CD4-positive, alpha-beta T cell treated with Interferon gamma for 1 hour (primary cell): ENCODE data around the gene TNFAIP2.

Experiments used
- DNase-seq: peaks from one replicate; pipeline ENCODE4 v3.0.0-alpha.2; 2020

Gene TNFAIP2

DNA sequence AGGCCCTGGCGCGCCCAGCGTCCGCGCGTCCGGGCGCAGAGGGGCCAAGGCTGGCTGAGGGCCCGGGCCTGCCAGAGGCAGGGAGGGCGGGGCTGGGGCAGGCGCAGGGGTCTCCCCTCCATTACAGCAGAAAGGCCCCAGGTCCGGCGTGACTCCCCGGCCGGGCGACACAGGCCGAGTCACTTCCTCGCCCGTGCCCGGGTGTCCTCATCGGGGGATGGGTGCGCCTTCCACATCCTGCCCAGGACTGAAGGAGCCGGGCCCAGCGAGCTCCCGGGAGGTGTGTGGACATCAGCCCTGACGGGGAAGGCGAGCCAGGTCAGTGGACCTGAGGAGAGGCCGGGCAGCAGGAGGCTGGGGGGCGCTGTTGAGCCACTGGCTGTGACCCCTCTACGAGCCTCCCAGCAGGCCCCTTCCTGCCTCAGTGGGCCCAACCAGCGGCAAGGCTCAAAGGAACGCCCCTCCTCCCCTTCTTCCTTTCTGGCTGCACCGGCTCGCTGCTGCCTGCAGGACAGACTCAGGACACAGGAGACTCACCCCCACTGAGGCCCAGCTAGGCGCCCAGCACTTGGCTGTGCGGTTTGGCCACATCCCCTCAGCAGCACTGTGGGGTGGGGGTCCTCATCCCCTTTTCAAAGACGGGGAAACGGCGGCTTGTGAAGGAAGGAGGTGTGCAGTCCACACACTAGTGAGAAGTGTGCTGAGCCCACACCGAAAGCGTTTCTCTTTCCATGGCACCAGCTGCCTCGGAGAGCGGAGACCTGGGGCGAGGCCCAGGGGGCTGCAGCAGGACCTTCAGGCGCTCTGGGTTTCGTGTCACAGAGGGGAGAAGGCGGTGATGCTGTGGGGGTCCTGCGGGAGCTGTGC lies 606 bp downstream of the TNFAIP2 start:
- DNase-seq = no peak

- no peak for DNase-seq
These were observed 1.3 kb downstream of the TNFAIP2 start for GRCh38 chr14:103124501-103125001.

GRCh38 chr14:103125098-103126070 lies 2.1 kb downstream of the TNFAIP2 start:
- no peak for DNase-seq

GRCh38 chr14:103126088-103126872 lies 3.0 kb downstream of the TNFAIP2 start:
- DNase-seq = no peak

- DNase-seq = no peak
These were observed 3.6 kb downstream of the TNFAIP2 start for GRCh38 chr14:103126873-103127304.

- DNase-seq = no peak
These were observed 4.1 kb downstream of the TNFAIP2 start for GRCh38 chr14:103127356-103127755.

DNA sequence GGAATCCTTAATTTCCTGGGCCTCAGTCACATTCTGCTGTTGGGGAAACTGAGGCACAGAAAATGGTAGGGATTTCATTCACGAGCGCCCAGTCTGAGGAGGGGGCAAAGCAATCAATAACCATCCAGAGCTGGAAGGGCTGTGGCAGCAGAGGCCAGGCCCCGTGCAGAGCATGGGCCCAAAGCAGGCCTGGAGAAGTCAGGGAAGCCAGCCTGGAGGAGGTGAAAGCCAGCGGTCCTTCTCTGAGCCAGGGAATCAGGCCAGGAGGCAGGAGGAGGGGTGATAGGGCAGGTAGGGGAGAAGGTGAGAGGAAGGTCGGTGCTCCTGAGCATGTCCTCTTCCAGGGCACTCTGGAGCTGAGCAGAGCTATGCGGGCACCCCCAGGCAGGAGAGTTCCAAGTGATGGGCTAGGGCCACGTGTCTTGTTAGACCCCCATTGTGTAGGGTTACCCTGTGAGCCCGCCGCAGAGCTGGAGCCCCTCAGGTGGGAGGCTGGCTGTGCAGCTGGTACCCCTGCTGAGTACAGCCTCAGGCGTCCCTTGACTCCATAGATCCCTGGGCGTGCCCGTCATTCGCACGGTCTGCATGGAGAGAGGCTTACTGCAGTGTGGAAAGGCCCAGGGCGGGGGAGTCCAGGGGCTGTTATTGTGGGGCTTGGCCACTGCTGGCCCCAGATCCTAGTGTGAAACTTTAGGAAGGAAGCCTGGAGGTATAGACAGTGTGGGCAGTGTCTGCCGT lies 4.8 kb downstream of the TNFAIP2 start:
- DNase-seq = no peak

DNA sequence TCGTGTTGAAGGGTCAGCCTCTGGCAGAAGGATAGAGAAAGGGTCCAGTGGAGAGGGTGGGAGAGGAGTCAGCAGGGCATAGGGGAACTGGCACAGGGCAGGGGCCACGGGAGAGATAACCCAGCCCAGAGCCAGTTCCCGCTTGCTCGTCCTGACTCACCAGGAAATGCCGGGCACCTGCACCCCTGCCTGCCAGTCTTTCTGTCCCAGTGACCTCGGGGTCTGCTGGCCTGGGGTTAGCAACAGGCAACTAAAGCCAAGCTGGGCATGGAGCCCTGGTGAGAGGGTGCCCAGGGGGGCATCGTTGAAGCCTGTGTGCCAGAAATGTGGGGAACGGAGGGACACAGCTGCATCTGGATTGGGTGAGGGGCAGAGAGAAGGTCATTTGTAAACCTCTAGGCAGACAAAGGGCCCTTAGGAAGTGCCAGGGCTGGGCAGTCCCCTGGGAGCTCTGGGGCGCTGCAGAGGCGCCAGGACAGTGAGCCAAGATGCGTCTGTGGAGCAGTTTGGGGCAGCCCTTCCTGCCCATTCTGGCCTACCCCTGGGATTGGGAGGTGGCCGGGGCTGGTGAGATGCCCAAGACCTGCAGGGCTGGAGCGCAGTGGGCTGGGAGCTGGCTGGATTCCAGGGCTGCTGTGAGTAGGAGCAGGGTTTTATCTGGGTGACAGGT lies 5.5 kb downstream of the TNFAIP2 start:
- DNase-seq = no peak

DNA sequence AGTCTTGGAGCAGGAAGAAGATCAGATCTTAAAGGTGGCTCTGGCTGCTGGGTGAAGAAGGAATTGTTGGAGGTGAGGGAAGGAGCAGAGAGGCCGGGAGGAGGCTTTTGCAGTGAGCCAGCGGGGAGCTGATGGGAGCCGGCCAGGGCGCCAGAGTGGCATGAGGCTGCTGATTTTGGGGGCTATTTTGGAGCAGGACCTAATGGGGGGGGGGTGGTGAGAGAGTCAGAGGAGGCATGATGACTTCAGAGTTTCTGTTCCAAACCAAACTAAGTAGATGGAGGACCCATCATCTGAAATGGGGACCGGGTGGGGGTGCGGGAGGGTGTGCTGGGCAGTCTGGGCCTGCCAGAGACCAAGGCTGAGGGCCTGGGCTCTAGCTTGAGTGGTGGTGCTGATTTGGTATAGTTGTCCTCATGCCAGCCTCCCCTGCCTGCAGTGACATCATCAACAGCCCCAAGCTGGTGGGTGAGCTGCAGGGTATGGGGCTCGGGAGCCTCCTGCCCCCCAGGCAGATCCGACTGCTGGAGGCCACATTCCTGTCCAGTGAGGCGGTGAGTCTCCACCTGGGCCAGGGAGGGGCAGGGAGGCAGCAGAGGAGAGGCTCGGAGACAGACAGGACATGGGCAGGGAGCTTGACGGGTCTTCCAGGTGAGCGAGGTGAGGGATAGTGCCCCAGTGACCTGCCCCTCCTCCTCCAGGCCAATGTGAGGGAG lies 6.2 kb downstream of the TNFAIP2 start:
- DNase-seq = no peak

DNA sequence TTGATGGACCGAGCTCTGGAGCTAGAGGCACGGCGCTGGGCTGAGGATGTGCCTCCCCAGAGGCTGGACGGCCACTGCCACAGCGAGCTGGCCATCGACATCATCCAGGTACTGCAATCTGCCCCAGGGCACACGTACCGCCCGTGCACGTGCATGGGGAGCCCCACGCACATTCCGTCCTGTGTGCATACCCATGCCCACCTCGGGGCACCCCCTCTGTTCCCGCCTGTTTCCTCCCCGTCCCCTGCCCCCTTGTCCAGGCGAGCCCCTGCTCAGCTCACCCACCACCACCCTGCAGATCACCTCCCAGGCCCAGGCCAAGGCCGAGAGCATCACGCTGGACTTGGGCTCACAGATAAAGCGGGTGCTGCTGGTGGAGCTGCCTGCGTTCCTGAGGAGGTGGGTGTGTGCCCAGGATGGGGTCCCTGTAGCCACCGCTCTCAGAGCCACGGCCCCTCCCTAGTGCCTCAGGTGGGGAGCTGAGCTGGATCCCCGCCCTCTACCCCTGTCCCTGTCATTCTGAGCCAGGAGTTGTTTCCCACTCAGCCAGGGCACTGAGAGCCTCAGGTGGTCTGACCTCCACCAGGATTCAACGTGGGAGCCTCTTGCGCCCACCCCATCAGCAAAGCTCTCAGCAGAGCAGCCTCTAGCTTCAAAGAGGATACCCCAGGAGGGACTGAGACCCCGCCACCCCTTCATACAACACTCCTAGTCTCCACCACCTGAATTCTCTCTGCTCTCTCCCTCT lies 6.9 kb downstream of the TNFAIP2 start:
- no peak for DNase-seq

DNA sequence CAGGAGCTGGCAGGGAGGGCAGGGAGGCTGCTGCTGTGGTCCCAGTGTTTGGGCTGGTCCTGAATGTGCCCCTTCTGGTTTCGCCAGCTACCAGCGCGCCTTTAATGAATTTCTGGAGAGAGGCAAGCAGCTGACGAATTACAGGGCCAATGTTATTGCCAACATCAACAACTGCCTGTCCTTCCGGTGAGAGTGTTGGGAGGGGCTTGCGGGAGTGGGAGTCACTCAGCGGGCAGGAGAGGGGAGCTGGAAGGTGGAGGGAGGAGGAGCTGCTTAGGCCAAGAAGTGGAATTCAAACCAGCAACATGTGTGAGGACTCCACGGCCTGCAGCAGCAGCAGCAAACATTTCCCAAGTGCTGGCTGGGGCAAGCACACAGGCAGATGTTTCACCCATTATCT lies 7.7 kb downstream of the TNFAIP2 start:
- DNase-seq = no peak

- DNase-seq = no peak
These were observed 8.3 kb downstream of the TNFAIP2 start for GRCh38 chr14:103131580-103131979.

GRCh38 chr14:103132381-103133209 lies 9.3 kb downstream of the TNFAIP2 start:
- DNase-seq = no peak

GRCh38 chr14:103133210-103134140 lies 10.2 kb downstream of the TNFAIP2 start:
- no peak for DNase-seq

GRCh38 chr14:103134405-103134804 lies 11.1 kb downstream of the TNFAIP2 start:
- no peak for DNase-seq

GRCh38 chr14:103134919-103135318 lies 11.7 kb downstream of the TNFAIP2 start:
- no peak for DNase-seq
